ENCODE data around the gene MUC4. TPM values are rescaled to one million over a fixed set of nuclear protein-coding genes. Genes with fewer than 3 reads are reported as not detected.
A peak's percentile ranks its signal among the peaks of the same experiment; 100 is the strongest.

The MUC4 gene
- total and polyA plus RNA-seq, 9 of the 15 experiments (the other 6 are each of a cell fraction or from before 2014, with no cell fraction given), result under 0.01 to 0.21 (median 0.10) TPM; not detected in 4

- TF ChIP-seq, protein P1, sequence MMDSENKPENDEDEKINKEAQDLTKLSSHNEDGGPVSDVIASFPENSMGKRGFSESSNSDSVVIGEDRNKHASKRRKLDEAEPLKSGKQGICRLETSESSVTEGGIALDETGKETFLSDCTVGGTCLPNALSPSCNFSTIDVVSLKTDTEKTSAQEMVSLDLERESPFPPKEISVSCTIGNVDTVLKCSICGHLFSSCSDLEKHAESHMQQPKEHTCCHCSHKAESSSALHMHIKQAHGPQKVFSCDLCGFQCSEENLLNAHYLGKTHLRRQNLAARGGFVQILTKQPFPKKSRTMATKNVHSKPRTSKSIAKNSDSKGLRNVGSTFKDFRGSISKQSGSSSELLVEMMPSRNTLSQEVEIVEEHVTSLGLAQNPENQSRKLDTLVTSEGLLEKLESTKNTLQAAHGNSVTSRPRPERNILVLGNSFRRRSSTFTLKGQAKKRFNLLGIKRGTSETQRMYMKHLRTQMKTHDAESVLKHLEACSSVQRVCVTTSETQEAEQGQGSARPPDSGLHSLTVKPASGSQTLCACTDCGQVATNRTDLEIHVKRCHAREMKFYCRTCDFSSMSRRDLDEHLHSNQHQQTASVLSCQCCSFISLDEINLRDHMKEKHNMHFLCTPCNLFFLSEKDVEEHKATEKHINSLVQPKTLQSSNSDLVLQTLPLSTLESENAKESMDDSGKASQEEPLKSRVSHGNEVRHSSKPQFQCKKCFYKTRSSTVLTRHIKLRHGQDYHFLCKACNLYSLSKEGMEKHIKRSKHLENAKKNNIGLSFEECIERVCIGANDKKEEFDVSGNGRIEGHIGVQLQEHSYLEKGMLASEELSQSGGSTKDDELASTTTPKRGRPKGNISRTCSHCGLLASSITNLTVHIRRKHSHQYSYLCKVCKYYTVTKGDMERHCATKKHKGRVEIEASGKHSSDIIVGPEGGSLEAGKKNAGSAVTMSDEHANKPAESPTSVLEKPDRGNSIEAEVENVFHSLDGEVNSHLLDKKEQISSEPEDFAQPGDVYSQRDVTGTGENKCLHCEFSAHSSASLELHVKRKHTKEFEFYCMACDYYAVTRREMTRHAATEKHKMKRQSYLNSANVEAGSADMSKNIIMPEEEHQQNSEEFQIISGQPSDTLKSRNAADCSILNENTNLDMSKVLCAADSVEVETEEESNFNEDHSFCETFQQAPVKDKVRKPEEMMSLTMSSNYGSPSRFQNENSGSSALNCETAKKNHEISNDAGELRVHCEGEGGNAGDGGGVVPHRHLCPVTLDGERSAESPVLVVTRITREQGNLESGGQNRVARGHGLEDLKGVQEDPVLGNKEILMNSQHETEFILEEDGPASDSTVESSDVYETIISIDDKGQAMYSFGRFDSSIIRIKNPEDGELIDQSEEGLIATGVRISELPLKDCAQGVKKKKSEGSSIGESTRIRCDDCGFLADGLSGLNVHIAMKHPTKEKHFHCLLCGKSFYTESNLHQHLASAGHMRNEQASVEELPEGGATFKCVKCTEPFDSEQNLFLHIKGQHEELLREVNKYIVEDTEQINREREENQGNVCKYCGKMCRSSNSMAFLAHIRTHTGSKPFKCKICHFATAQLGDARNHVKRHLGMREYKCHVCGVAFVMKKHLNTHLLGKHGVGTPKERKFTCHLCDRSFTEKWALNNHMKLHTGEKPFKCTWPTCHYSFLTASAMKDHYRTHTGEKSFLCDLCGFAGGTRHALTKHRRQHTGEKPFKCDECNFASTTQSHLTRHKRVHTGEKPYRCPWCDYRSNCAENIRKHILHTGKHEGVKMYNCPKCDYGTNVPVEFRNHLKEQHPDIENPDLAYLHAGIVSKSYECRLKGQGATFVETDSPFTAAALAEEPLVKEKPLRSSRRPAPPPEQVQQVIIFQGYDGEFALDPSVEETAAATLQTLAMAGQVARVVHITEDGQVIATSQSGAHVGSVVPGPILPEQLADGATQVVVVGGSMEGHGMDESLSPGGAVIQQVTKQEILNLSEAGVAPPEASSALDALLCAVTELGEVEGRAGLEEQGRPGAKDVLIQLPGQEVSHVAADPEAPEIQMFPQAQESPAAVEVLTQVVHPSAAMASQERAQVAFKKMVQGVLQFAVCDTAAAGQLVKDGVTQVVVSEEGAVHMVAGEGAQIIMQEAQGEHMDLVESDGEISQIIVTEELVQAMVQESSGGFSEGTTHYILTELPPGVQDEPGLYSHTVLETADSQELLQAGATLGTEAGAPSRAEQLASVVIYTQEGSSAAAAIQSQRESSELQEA (IDR thresholded peaks at IDR 0.05; ENCODE audit: low read depth), result no peak
- TF ChIP-seq EHMT2 (IDR thresholded peaks at IDR 0.05), result peak; percentile 88
- no peak for TF ChIP-seq RNF2 (IDR thresholded peaks at IDR 0.05)
- TF ChIP-seq CBX2 (IDR thresholded peaks at IDR 0.05; ENCODE audit: insufficient read depth, low read length, poor library complexity, severe bottlenecking), result no peak
- TF ChIP-seq POLR2A (conservative IDR thresholded peaks at IDR 0.05), result no peak
- TF ChIP-seq FOXJ2 (tag; IDR thresholded peaks at IDR 0.05), result peak; percentile 92
- TF ChIP-seq, protein P2, sequence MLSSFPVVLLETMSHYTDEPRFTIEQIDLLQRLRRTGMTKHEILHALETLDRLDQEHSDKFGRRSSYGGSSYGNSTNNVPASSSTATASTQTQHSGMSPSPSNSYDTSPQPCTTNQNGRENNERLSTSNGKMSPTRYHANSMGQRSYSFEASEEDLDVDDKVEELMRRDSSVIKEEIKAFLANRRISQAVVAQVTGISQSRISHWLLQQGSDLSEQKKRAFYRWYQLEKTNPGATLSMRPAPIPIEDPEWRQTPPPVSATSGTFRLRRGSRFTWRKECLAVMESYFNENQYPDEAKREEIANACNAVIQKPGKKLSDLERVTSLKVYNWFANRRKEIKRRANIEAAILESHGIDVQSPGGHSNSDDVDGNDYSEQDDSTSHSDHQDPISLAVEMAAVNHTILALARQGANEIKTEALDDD (IDR thresholded peaks at IDR 0.05), result peak; percentile 48; the same call in 1 of the 2 replicates
- TF ChIP-seq, protein P3, sequence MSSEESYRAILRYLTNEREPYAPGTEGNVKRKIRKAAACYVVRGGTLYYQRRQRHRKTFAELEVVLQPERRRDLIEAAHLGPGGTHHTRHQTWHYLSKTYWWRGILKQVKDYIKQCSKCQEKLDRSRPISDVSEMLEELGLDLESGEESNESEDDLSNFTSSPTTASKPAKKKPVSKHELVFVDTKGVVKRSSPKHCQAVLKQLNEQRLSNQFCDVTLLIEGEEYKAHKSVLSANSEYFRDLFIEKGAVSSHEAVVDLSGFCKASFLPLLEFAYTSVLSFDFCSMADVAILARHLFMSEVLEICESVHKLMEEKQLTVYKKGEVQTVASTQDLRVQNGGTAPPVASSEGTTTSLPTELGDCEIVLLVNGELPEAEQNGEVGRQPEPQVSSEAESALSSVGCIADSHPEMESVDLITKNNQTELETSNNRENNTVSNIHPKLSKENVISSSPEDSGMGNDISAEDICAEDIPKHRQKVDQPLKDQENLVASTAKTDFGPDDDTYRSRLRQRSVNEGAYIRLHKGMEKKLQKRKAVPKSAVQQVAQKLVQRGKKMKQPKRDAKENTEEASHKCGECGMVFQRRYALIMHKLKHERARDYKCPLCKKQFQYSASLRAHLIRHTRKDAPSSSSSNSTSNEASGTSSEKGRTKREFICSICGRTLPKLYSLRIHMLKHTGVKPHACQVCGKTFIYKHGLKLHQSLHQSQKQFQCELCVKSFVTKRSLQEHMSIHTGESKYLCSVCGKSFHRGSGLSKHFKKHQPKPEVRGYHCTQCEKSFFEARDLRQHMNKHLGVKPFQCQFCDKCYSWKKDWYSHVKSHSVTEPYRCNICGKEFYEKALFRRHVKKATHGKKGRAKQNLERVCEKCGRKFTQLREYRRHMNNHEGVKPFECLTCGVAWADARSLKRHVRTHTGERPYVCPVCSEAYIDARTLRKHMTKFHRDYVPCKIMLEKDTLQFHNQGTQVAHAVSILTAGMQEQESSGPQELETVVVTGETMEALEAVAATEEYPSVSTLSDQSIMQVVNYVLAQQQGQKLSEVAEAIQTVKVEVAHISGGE (CRISPR knock-in tag; IDR thresholded peaks at IDR 0.05), result peak in 1 of 3 experiments; percentile 12; a peak in 1 of 6 replicates
- TF ChIP-seq PKNOX1 (IDR thresholded peaks at IDR 0.05), result peak; percentile 5; the same call in 1 of the 2 replicates
- TF ChIP-seq SPI1 (IDR thresholded peaks at IDR 0.05; ENCODE audit: borderline replicate concordance, low read depth, low read length), result no peak
- peak; percentile 57; the same call in 1 of the 2 replicates for TF ChIP-seq MAFK (IDR thresholded peaks at IDR 0.05; ENCODE audit: low read length)
- TF ChIP-seq ILF3 (IDR thresholded peaks at IDR 0.05; ENCODE audit: borderline replicate concordance), result no peak
- TF ChIP-seq TAF7 (tag; IDR thresholded peaks at IDR 0.05), result no peak
- TF ChIP-seq MAX (CRISPR knock-in tag; IDR thresholded peaks at IDR 0.05), result no peak
Measured at GRCh38 chr3:195715583-195716266, 96.0 kb downstream of the MUC4 start (continued).

Measured in K562 (cell line).